KMS-11 (cell line): ENCODE data around the gene NR4A1.

Source experiments
- H2AFZ ChIP-seq: fragments of 200-600 bp; sonication (generic); 2 replicates; pipeline ENCODE4 v1.6.1; 2016; ENCODE audit warnings: antibody characterized with exemption, mixed run types, low read depth
- H3K27ac ChIP-seq: fragments of 200-600 bp; sonication (generic); 2 replicates; pipeline ENCODE4 v1.6.1; 2016; ENCODE audit warnings: mild to moderate bottlenecking, mixed run types
- H3K27me3 ChIP-seq: fragments of 200-600 bp; sonication (generic); 2 replicates; pipeline ENCODE4 v1.6.1; 2017; ENCODE audit warnings: mild to moderate bottlenecking, low read depth, mixed run types, moderate library complexity; ENCODE audit not compliant: insufficient read depth
- H3K36me3 ChIP-seq: fragments of 200-600 bp; sonication (generic); 2 replicates; pipeline ENCODE4 v1.6.1; 2017; ENCODE audit warnings: mild to moderate bottlenecking, mixed run types; ENCODE audit not compliant: insufficient read depth
- H3K4me1 ChIP-seq: fragments of 200-600 bp; sonication (generic); 2 replicates; pipeline ENCODE4 v1.6.1; 2016; ENCODE audit warnings: mild to moderate bottlenecking, low read depth, mixed run types; ENCODE audit not compliant: poor library complexity, severe bottlenecking
- H3K4me2 ChIP-seq: fragments of 200-600 bp; sonication (generic); 2 replicates; pipeline ENCODE4 v1.7.0; 2016; ENCODE audit warnings: mild to moderate bottlenecking, mixed run types
- H3K4me3 ChIP-seq: fragments of 200-600 bp; sonication (generic); IDR thresholded peaks from 2 replicates; pipeline ENCODE4 v1.6.1; 2017; ENCODE audit warnings: low read depth, low read length, mixed read lengths; ENCODE audit not compliant: insufficient read depth
- H3K79me2 ChIP-seq: fragments of 200-600 bp; sonication (generic); 2 replicates; pipeline ENCODE4 v1.6.1; 2016; ENCODE audit warnings: low read depth, mixed run types; ENCODE audit not compliant: insufficient read depth
- H3K9ac ChIP-seq: fragments of 200-600 bp; sonication (generic); 2 replicates; pipeline ENCODE4 v1.6.1; 2016; ENCODE audit warnings: mild to moderate bottlenecking, mixed run types
- H4K20me1 ChIP-seq: fragments of 200-600 bp; sonication (generic); 2 replicates; pipeline ENCODE4 v1.6.1; 2016; ENCODE audit warnings: mild to moderate bottlenecking, mixed run types; ENCODE audit not compliant: insufficient read depth
- CTCF ChIP-seq: fragments of 200-600 bp; sonication (generic); conservative IDR thresholded peaks from 2 replicates; pipeline ENCODE4 v1.6.1; 2017; ENCODE audit warnings: low read depth, mild to moderate bottlenecking, antibody characterized with exemption, low read length, moderate library complexity, mixed read lengths

The NR4A1 gene

GRCh38 chr12:52033446-52034140, 17.6 kb upstream of the NR4A1 start:
- no peaks in the 10 kb centered on the region for H4K20me1 ChIP-seq
- peak overlapping the region; percentile 99 for H3K4me2 ChIP-seq
- H3K79me2 ChIP-seq = no peaks in the 10 kb centered on the region
- H3K36me3 ChIP-seq = no peaks in the 10 kb centered on the region
- peak overlapping the region; percentile 74 for H3K9ac ChIP-seq
- no peaks in the 10 kb centered on the region for H3K27me3 ChIP-seq
- no peak for TF ChIP-seq CTCF
- H3K4me3 ChIP-seq = no peak overlapping the region
- H2AFZ ChIP-seq = peak overlapping the region; percentile 83
- H3K4me1 ChIP-seq = peaks cover 42% of the 10 kb centered on the region
- peak overlapping the region; percentile 34; the same call in 1 of the 2 replicates for H3K27ac ChIP-seq

GRCh38 chr12:52035190-52035589, 16.1 kb upstream of the NR4A1 start:
- Histone ChIP-seq H3K36me3 (no peaks in the 10 kb centered on the region), H2AFZ (no peak overlapping the region), H3K27ac (no peak overlapping the region), H3K4me2 (no peak overlapping the region), H3K79me2 (no peaks in the 10 kb centered on the region), H4K20me1 (no peaks in the 10 kb centered on the region), H3K4me1 (peaks cover 35% of the 10 kb centered on the region), H3K27me3 (no peaks in the 10 kb centered on the region), H3K9ac (no peak overlapping the region), H3K4me3 (no peak overlapping the region)
- no peak for TF ChIP-seq CTCF

- H3K4me1 ChIP-seq = peaks cover 35% of the 10 kb centered on the region
- H3K4me2 ChIP-seq = no peak overlapping the region
- TF ChIP-seq CTCF = no peak
- H4K20me1 ChIP-seq = no peaks in the 10 kb centered on the region
- H3K79me2 ChIP-seq = no peaks in the 10 kb centered on the region
- H3K4me3 ChIP-seq = no peak overlapping the region
- H3K27me3 ChIP-seq = no peaks in the 10 kb centered on the region
- no peak overlapping the region for H3K27ac ChIP-seq
- no peaks in the 10 kb centered on the region for H3K36me3 ChIP-seq
- no peak overlapping the region for H2AFZ ChIP-seq
- no peak overlapping the region for H3K9ac ChIP-seq
Observed at GRCh38 chr12:52035926-52036325, 15.3 kb upstream of the NR4A1 start.

GRCh38 chr12:52036587-52037171, 14.6 kb upstream of the NR4A1 start:
- H3K9ac ChIP-seq = peak overlapping the region; percentile 0; the same call in 1 of the 2 replicates
- H4K20me1 ChIP-seq = no peaks in the 10 kb centered on the region
- H3K4me2 ChIP-seq = peak overlapping the region; percentile 74
- H3K4me1 ChIP-seq = peaks cover 35% of the 10 kb centered on the region
- no peaks in the 10 kb centered on the region for H3K27me3 ChIP-seq
- H2AFZ ChIP-seq = peak overlapping the region; percentile 68
- H3K27ac ChIP-seq = 0 out of 2 replicates have a peak overlapping the region, but pooled peaks have one; percentile 2
- H3K36me3 ChIP-seq = no peaks in the 10 kb centered on the region
- TF ChIP-seq CTCF = no peak
- H3K79me2 ChIP-seq = no peaks in the 10 kb centered on the region
- H3K4me3 ChIP-seq = no peak overlapping the region
